Duodenal mucosa (tissue), 2 donors: ENCODE results near the gene SP3.

Source experiments
- H3K27ac ChIP-seq: one replicate; pipeline ENCODE4 v1.7.0; 2013; ENCODE audit warnings: low read depth, low read length
- H3K27me3 ChIP-seq, 2 donors: one replicate each; pipeline ENCODE4 v1.7.0; 2013; ENCODE audit warnings: low read length in 2 of 2, control low read depth in 1 of 2; ENCODE audit not compliant: insufficient read depth in 2 of 2, control insufficient read depth in 1 of 2
- H3K36me3 ChIP-seq, 2 donors: one replicate each; pipeline ENCODE4 v1.7.0; 2013; ENCODE audit warnings: low read length in 2 of 2, control low read depth in 1 of 2; ENCODE audit not compliant: insufficient read depth in 2 of 2, control insufficient read depth in 1 of 2
- H3K4me1 ChIP-seq, 2 donors: one replicate each; pipeline ENCODE4 v1.7.0; 2013; ENCODE audit warnings: low read length in 2 of 2, control low read depth in 1 of 2; ENCODE audit not compliant: insufficient read depth in 2 of 2, control insufficient read depth in 1 of 2
- H3K4me3 ChIP-seq, 2 donors: one replicate each; pipeline ENCODE4 v1.7.0; 2013; ENCODE audit warnings: low read length in 2 of 2, low read depth in 1 of 2
- H3K9ac ChIP-seq, 2 donors: one replicate each; pipeline ENCODE4 v1.7.0; 2013; ENCODE audit warnings: low read length in 2 of 2, low read depth in 1 of 2
- H3K9me3 ChIP-seq, 2 donors: one replicate each; pipeline ENCODE4 v1.7.0; 2013; ENCODE audit warnings: low read length in 2 of 2, control low read depth in 1 of 2; ENCODE audit not compliant: control insufficient read depth in 1 of 2

SP3 gene

GRCh38 chr2:173997269-173997668, 32.1 kb upstream of the SP3 start:
- H3K27ac ChIP-seq, result no peak overlapping the region
- no peaks in the 10 kb centered on the region for H3K36me3 ChIP-seq
- H3K27me3 ChIP-seq, result no peaks in the 10 kb centered on the region
- H3K9me3 ChIP-seq, result no peaks in the 10 kb centered on the region
- H3K9ac ChIP-seq, result no peak overlapping the region
- H3K4me1 ChIP-seq, result peaks cover 23 to 30% of the 10 kb centered on the region in 2 donors
- no peak overlapping the region for H3K4me3 ChIP-seq

GRCh38 chr2:173996766-173997165, 31.6 kb upstream of the SP3 start:
- H3K27ac ChIP-seq, result no peak overlapping the region
- H3K9ac ChIP-seq, result no peak overlapping the region
- H3K9me3 ChIP-seq, result no peaks in the 10 kb centered on the region
- H3K4me3 ChIP-seq, result no peak overlapping the region
- no peaks in the 10 kb centered on the region for H3K36me3 ChIP-seq
- peaks cover 28 to 31% of the 10 kb centered on the region in 2 donors for H3K4me1 ChIP-seq
- no peaks in the 10 kb centered on the region for H3K27me3 ChIP-seq

- H3K36me3 ChIP-seq, result no peaks in the 10 kb centered on the region
- H3K4me3 ChIP-seq, result no peak overlapping the region
- H3K9me3 ChIP-seq, result no peaks in the 10 kb centered on the region
- no peak overlapping the region for H3K27ac ChIP-seq
- H3K9ac ChIP-seq, result no peak overlapping the region
- H3K4me1 ChIP-seq, result peaks cover 31 to 37% of the 10 kb centered on the region in 2 donors
- H3K27me3 ChIP-seq, result no peaks in the 10 kb centered on the region
These were observed 28.3 kb upstream of the SP3 start for GRCh38 chr2:173993459-173993858.

- H3K36me3 ChIP-seq, result no peaks in the 10 kb centered on the region
- H3K9ac ChIP-seq, result no peak overlapping the region
- H3K27me3 ChIP-seq, result no peaks in the 10 kb centered on the region
- H3K9me3 ChIP-seq, result no peaks in the 10 kb centered on the region
- peaks cover 20 to 25% of the 10 kb centered on the region in 2 donors for H3K4me1 ChIP-seq
- no peak overlapping the region for H3K27ac ChIP-seq
- H3K4me3 ChIP-seq, result peak overlapping the region in 1 of 2 donors; percentile 8
These were observed 26.8 kb upstream of the SP3 start for GRCh38 chr2:173991856-173992588.

GRCh38 chr2:173990970-173991819, 26.0 kb upstream of the SP3 start:
- H3K27me3 ChIP-seq, result no peaks in the 10 kb centered on the region
- H3K9me3 ChIP-seq, result no peaks in the 10 kb centered on the region
- H3K27ac ChIP-seq, result no peak overlapping the region
- H3K9ac ChIP-seq, result no peak overlapping the region
- peaks cover 22 to 28% of the 10 kb centered on the region in 2 donors for H3K4me1 ChIP-seq
- peak overlapping the region; percentile 8 to 17 for H3K4me3 ChIP-seq
- no peaks in the 10 kb centered on the region for H3K36me3 ChIP-seq

- H3K36me3 ChIP-seq, result no peaks in the 10 kb centered on the region
- H3K4me3 ChIP-seq, result no peak overlapping the region
- no peak overlapping the region for H3K9ac ChIP-seq
- H3K27me3 ChIP-seq, result no peaks in the 10 kb centered on the region
- no peak overlapping the region for H3K27ac ChIP-seq
- H3K9me3 ChIP-seq, result no peaks in the 10 kb centered on the region
- peaks cover 31 to 36% of the 10 kb centered on the region in 2 donors for H3K4me1 ChIP-seq
These were observed 25.1 kb upstream of the SP3 start for GRCh38 chr2:173990245-173990644.

GRCh38 chr2:173989884-173990215, 24.7 kb upstream of the SP3 start:
- Histone ChIP-seq H3K27ac (no peak overlapping the region), H3K4me3 (no peak overlapping the region), H3K9ac (no peak overlapping the region), H3K9me3 (no peaks in the 10 kb centered on the region), H3K4me1 (peaks cover 35 to 39% of the 10 kb centered on the region in 2 donors), H3K36me3 (no peaks in the 10 kb centered on the region), H3K27me3 (no peaks in the 10 kb centered on the region)

GRCh38 chr2:173989160-173989883, 24.1 kb upstream of the SP3 start:
- H3K4me1 ChIP-seq, result peaks cover 35 to 39% of the 10 kb centered on the region in 2 donors
- no peak overlapping the region for H3K9ac ChIP-seq
- H3K9me3 ChIP-seq, result no peaks in the 10 kb centered on the region
- H3K27me3 ChIP-seq, result no peaks in the 10 kb centered on the region
- H3K36me3 ChIP-seq, result no peaks in the 10 kb centered on the region
- no peak overlapping the region for H3K27ac ChIP-seq
- H3K4me3 ChIP-seq, result no peak overlapping the region

GRCh38 chr2:173986805-173987204, 21.6 kb upstream of the SP3 start:
- Histone ChIP-seq H3K27ac (no peak overlapping the region), H3K4me3 (no peak overlapping the region), H3K9me3 (no peaks in the 10 kb centered on the region), H3K36me3 (no peaks in the 10 kb centered on the region), H3K9ac (no peak overlapping the region), H3K4me1 (peaks cover 32 to 34% of the 10 kb centered on the region in 2 donors), H3K27me3 (no peaks in the 10 kb centered on the region)

- no peaks in the 10 kb centered on the region for H3K36me3 ChIP-seq
- no peak overlapping the region for H3K27ac ChIP-seq
- H3K9me3 ChIP-seq, result no peaks in the 10 kb centered on the region
- no peaks in the 10 kb centered on the region for H3K27me3 ChIP-seq
- no peak overlapping the region for H3K9ac ChIP-seq
- no peak overlapping the region for H3K4me3 ChIP-seq
- H3K4me1 ChIP-seq, result peaks cover 20 to 24% of the 10 kb centered on the region in 2 donors
These were observed 20.4 kb upstream of the SP3 start for GRCh38 chr2:173985605-173985992.
